ENCODE results near the gene MMRN2.
A peak's percentile ranks its signal among the peaks of the same experiment; 100 is the strongest.
"Not testable (repeated sequence)": the region's sequence is repeated elsewhere in the genome, so short reads cannot be mapped to it uniquely, and the experiment has no call there.

The MMRN2 gene

DNA sequence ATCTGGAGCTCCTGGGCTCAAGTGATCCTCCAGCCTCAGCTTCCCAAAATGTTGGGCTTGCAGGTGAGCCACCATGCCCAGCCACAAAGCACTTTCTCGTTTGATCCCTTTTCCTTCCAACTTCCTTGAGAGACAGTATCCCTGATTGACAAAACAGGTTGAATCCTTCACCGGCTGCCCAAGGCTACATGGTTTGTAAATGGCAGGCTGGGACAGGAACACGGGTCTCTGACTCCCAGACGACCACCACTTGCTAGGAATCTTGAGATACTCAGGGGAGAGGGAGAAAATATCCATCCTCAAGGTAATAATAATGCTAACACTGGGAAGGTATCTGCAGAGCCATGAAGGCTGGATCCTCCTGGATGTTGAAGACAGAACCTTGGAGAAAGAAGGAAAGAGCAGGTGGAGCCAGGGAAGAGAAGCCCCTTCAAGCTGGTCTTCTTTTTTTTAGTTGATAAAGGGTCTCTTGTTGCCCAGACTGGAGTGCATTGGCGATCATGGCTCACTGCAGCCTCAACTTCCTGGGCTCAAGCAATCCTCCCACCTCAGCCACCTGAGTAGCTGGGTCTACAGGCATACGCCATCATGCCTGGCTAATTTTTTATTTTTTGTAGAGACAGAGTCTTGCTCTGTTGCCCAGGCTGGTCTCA, 19.8 kb downstream of the MMRN2 start:
- no peak for DNase-seq

DNA sequence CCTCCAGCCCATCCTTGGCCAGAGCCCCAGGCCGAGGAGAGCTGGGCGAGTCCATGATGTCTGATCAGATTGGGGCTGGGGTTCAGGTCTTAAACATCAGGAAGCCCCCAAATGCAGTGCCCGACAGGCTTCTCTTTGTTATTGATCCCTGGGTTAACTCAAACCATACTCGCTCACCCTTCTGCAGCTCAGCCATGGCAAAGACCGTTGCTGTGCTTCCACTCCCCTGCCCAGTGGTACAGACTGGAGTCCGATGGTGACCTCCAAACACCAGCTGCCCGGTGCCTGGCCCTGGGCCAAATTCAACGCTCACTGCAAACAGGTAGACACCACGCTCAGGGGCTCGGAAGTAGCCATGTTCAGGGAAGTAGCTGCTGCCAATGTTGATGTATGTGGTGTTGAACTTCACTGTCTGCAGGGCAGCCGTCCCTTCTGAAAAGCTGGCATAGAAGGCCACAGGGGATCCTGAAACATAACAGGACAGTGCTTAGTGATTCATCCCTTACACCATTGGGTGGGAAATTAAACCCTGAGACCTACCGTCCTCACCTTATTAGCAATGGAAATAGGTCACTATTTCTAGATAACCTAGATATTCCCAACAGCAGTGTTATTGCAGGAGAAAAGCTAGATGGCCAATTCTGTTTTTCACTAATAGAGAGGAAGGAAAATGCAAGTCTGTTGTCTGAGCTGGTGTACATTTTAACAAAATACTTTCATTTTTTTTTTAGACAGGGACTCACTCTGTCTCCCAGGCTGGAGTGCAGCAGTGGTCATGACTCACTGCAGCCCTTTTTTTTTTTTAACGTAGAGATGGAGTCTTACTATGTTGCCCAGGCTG, 20.5 kb downstream of the MMRN2 start:
- DNase-seq, result no peak

DNA sequence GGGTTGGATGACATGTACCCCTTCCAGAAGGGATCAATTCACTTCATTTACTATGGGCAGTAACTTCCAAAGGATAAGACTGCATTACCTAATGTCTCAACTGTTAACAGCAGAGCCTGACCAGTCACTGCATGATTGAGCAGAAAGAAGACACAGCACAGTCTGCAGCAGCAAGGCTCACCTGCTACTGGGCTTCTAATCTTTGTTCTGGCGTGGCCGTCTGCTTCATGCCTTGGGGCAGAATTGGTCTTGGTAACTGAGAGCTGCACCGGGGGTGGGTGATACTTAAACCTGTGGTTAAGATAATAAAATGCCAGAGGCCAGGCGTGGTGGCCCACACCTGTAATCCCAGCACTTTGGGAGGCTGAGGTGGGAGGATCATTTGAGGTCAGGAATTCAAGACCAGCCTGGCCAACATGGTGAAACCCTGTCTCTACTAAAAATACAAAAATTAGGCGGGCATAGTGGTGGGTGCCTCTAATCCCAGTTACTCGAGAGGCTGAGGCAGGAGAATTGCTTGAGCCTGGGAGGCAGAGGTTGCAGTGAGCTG, 23.2 kb downstream of the MMRN2 start:
- not testable (repeated sequence) for DNase-seq

DNA sequence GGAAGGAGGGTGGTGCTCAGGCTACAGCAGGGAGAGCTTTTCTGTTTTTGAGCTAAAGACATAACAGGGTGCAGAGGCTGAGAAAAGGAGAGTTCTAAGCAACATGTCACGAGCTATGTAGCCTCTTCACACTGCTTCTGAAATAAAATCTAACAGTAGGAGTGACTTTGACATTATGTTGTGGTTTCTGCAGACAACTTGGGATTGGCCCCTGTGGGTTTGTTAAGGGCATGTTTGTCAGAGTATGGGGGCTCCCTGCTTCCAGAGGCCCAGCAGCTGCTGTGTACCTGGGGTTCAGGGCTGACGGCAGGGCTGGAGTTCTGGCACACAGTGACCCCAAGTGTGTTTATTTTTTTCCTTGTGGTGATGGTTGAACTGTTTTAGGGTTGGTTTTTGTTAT, 24.7 kb downstream of the MMRN2 start:
- no peak for DNase-seq

DNA sequence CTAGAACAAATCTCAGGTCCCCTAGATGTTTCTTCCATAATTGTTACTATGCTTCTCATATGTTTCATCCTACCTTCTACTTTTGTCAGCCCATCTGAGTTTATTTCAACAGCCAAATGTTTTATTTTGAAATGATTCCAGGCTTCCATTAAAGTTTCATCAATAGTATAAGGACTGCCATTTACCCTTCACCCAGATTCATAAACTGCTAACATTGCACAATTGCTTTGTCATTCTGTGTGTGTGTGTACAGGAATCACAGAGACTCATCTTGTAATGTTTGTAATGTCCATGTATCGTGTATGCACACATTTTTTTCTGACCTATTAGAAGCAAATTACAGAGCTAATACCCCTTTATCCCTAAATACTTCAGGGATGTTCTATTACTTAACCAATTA, 25.5 kb downstream of the MMRN2 start:
- DNase-seq, result no peak

DNA sequence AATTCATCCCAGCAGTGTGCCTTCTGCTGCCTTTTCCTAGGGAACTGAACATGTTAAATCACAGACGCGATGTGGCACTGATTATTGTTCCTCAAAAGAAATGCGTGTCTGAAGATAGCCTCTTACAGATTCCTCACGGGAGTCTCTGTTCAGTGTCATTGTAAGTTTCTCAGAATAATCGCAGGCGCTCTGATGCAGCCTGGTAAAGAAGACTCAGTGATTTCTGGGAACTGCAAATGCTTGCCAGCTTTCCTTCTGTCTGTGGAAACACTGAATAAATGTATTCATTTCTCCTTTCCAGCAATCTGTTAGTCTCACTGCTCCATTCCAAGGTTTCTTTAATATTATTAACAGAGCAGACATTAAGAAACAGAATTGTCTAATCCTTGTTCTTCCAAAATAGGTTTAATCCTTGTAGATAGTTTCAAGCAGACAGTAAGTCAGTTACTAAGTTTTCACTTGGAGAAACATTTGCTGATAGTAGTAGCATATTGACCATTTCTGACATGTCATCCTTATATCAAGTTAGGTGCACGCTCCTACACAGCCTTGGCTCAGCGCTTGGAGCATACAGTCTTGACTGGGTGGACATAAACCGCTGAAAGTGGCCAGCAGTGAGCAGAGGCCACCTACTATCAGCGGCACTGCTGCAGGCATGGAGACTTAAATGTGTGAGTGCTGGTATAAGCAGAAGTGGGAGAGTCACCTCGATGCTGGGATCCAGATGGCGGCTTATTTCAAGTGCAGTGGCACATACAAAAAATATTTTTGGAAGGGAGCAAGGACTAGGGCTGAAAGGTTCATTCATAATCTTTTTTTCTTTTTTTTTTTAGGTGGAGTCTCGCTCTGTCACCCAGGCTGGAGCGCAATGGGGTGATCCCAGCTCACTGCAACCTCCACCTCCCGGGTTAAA, 27.7 kb downstream of the MMRN2 start:
- no peak for DNase-seq

DNA sequence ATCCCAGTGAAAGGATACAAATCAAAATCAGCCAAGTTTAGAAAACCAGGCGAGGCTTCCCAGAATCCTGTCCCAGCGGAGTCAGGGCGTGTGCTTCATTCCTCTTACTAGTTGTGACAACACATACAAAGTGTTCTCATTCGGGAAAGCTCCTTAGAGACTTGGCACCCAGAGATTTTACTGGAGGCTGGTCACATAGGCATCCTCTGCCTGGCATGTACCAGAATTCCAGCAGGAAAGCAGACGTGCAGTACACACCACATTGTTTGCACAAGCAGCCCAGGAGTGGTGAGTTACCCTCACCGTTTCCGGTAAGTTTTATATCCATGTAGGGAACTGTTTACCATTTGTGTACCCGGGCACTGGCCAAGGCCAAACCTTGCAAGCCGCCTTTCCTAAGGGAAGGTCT, 34.9 kb downstream of the MMRN2 start:
- no peak for DNase-seq

DNA sequence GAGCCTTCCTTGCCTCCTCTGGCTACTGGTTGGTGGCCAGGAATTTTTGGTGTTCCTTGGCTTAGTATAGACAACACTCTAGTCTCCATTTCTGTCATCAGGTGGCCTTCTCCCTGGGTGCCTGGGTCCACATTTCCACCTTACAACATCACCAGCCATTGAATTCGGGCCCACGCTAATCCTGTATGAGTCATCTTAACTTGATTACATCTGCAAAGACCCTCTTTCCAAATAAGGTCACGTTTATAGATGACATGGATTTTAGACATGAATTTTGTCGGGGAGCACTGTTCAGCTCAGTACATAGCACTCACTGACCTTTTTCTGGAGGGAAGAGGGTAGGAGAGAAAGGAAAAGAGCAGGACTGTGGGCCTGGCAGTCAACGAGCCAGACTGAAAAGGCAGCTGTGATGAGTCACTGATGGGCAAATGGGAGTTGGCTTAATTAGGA, 39.4 kb downstream of the MMRN2 start:
- DNase-seq, result no peak

DNA sequence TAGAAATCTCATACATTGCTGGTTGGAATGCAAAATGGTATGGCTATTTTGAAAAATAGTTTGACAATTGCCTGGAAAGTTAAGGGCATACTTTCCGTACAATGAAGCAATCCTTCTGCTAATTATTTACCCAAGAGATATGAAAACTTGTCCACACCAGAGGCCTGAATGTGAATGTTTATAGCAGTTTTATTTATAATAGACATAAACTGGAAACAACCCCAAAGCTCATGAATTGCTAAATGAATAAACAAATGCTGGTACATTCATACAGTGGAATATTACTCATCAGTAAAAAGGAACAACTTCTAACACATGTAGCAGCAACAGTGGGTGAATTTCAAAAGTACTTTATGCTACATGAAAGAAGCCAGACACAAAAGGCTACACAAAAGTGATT, 42.7 kb downstream of the MMRN2 start:
- no peak for DNase-seq

DNA sequence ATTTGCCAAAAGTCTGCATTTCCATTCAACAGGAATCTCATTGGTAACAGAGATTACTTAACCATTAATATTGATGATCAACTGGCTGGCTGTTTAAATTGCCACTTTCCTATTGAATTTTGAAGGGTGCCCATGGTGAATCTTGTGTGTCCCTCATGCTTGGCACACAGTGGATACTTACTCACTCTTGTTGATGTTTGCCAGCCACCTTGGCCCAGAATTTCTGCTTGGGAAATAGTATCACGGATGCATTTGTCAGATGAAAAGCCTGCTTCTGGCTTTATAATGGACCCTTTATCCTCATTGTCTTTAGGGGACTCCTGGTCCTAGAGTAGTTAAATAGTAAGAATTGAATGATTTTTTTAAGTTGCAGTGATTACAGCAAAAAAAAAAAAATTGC, 52.0 kb downstream of the MMRN2 start:
- DNase-seq, result no peak

DNA sequence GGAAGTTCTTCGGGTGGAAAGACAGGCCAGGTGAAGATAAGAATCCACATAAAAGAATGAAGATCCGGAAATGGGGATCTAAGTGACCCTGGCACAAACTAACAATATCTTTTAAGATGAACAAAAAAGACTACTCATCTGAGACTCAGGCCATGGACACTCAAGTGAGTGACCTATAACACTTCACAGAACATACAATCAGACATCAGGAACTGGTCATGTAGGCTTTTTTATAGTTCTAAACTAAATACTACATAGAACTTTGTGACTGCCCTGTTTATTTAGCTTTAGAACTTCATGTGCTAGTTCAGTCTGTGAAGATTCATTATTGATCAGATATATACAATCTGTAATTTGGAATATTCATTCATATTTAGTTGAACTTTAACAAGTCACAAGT, 52.8 kb downstream of the MMRN2 start:
- no peak for DNase-seq

DNA sequence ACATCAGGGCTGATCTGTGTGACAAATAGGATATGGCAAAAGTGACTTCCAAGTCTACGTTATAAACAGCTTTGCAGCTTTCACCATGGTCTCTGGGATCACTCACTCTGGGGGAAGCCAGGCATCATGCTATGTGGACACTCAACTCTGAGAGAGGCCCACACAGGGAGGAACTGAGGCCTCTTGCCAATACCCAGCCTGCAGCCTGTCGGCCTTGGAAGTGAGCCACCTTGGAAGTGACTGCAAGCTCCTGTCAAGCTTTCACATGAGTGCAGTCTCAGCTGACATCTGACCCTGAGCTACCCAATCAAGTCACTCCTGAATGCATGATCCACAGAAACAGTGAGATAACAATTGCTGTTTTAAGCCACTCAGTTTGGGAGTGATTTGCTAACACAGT, 56.5 kb downstream of the MMRN2 start:
- no peak for DNase-seq

DNA sequence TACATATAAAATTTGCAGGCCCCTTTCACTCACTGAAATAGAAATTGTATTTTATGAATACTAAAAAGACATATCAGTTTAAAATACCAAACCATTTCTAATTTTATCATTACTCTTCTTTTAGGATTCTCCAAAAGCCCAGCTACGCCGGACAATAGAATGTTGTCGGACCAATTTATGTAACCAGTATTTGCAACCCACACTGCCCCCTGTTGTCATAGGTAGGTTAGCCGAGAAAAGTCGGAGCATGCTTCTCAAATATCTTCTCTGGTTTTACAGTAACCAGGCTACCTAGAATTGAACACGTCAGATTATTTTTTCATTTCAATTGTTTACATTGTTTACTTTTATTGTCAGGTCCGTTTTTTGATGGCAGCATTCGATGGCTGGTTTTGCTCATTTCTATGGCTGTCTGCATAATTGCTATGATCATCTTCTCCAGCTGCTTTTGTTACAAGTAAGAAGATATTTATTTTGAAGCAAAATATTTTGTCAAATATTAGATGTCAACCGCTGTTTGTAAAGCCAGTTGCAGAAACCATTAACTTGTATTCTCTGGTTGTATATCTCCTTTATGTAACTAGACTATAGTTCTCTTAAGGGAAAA, 57.6 kb downstream of the MMRN2 start:
- DNase-seq, result peak; percentile 24

DNA sequence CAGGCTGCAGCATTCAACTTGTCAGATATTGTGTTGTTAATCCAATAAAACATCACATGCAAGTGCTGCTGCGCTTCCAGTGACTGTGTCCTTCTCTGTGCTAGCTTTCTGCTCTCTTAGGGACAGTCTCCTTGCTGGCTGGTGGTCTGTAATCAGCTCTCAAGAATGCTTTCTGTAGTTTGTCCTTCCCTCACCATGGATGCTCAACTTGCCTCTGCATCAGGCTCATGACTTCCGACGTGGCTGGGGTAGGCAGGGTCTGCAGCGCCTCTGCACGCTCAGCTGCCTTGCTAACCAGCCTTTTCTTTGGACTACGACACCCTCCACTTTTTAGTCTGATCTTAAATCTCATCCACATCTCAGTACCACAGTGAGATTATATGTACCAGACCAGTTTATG, 58.3 kb downstream of the MMRN2 start:
- DNase-seq, result no peak

DNA sequence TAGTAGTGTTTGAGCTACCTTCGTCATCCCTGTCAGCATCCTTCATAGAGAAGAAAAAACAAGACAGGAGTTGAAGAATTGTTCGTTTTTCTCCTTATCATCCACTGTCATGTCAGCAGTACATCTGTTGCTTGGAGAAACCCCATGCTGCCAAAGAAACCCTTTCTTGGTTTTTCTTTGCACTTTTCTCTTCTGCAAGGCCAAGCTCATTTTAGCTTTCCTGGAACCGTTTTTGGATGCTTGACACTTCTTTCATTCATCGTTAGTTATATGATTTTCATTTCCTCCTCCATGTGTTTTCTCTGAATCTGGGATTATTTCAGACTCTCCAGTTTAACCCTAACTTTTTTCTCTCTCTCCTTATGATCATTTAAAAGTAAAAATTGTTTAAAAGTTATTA, 58.9 kb downstream of the MMRN2 start:
- no peak for DNase-seq

DNA sequence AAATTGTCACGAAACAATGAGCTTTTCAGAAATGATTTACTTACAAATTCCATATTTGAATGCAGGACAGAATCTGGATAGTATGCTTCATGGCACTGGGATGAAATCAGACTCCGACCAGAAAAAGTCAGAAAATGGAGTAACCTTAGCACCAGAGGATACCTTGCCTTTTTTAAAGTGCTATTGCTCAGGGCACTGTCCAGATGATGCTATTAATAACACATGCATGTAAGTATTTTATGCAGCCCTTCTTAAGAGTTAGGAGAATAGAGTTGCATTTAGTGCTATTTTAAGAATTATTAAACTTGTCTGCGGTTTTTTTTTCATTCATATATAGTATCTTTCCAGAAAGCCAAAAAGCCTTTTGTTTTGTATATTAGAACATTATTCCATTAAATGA, 67.4 kb downstream of the MMRN2 start:
- no peak for DNase-seq

DNA sequence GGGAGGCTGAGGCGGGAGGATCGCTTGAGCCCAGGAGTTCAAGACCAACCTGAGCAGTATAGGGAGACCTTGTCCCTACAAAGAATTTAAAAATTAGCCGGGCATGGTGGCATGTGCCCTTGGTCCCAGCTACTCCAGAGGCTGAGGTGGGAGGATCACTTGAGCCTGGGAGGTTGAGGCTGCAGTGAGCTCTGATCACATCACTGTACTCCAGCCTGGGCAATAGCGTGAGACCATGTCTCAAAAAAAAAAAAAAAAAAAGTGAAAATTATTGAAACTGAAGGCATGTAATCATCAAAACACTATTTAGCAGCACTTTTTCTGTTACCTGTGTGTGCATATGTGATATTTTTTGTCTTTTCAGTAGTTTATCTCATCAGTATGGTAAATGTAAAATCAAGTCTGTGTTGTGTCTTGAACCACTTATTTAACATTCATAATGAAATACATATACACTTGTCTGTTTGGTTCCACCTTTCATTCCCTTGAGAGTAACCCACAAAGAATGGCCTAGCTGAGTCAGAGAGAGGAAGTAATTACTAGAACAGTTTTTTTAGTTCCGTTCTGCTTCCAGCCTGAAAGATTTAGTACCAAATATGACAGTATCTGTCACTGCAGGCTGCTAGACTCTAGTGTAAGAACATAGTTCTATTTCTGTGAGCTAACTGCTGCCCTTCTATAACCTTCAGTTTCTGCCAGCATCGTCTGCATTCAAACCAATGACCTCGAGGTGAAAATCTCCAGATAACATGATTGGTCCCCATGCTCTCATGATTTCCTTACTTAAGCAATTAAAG, 68.6 kb downstream of the MMRN2 start:
- no peak for DNase-seq

Data from activated CD8-positive, alpha-beta memory T cell treated with anti-CD3 and anti-CD28 coated beads, Interleukin-2, amount 50 U/mL, for 4 hours (primary cell).